GM23248 (cell line): Measurements from ENCODE around the gene VPS52. TPM values are rescaled to one million over a fixed set of nuclear protein-coding genes. Genes with fewer than 3 reads are reported as not detected.
A peak's percentile ranks its signal among the peaks of the same experiment; 100 is the strongest.

Experiments used
- DNase-seq: peaks from one replicate; pipeline ENCODE4 v3.0.0-alpha.2; 2015
- H2AFZ ChIP-seq: fragments of 200-600 bp; sonication (generic); 2 replicates; pipeline ENCODE4 v1.6.1; 2016; ENCODE audit warnings: antibody characterized with exemption
- H3F3A ChIP-seq: fragments of 200-600 bp; sonication (generic); 2 replicates; pipeline ENCODE4 v1.6.1; 2016; ENCODE audit warnings: mild to moderate bottlenecking, antibody characterized with exemption, mixed run types; ENCODE audit not compliant: insufficient read depth
- H3K27ac ChIP-seq: fragments of 200-600 bp; sonication (generic); 2 replicates; pipeline ENCODE4 v1.5.1; 2016; ENCODE audit warnings: mild to moderate bottlenecking
- H3K27me3 ChIP-seq: fragments of 200-600 bp; sonication (generic); replicated peaks from 2 replicates; pipeline ENCODE4 v1.6.1; 2016; ENCODE audit warnings: mild to moderate bottlenecking; ENCODE audit not compliant: insufficient read depth
- H3K36me3 ChIP-seq: fragments of 200-600 bp; sonication (generic); 2 replicates; pipeline ENCODE4 v1.6.1; 2016; ENCODE audit warnings: low read depth, mild to moderate bottlenecking
- H3K4me1 ChIP-seq: fragments of 200-600 bp; sonication (generic); 2 replicates; pipeline ENCODE4 v1.6.1; 2016; ENCODE audit warnings: mild to moderate bottlenecking; ENCODE audit not compliant: insufficient read depth
- H3K4me2 ChIP-seq: fragments of 200-600 bp; sonication (generic); one replicate; pipeline ENCODE4 v1.6.1; 2016; ENCODE audit warnings: mild to moderate bottlenecking; ENCODE audit not compliant: unreplicated experiment
- H3K4me3 ChIP-seq: fragments of 200-600 bp; sonication (generic); 2 replicates; pipeline ENCODE4 v1.5.1; 2016; ENCODE audit warnings: mild to moderate bottlenecking
- H3K79me2 ChIP-seq: fragments of 200-600 bp; sonication (generic); 2 replicates; pipeline ENCODE4 v1.6.1; 2016; ENCODE audit warnings: mild to moderate bottlenecking; ENCODE audit not compliant: insufficient read depth
- H3K9ac ChIP-seq: fragments of 200-600 bp; sonication (generic); 2 replicates; pipeline ENCODE4 v1.6.1; 2016; ENCODE audit warnings: mild to moderate bottlenecking
- H3K9me2 ChIP-seq: fragments of 200-600 bp; sonication (generic); 2 replicates; pipeline ENCODE4 v1.6.1; 2016; ENCODE audit warnings: mixed run types, mild to moderate bottlenecking, moderate library complexity; ENCODE audit not compliant: insufficient read depth
- H3K9me3 ChIP-seq: fragments of 200-600 bp; sonication (generic); one replicate; pipeline ENCODE4 v1.6.1; 2017; ENCODE audit warnings: low read depth
- H4K20me1 ChIP-seq: fragments of 200-600 bp; sonication (generic); 2 replicates; pipeline ENCODE4 v1.6.0; 2016; ENCODE audit not compliant: insufficient read depth
- EZH2 ChIP-seq: fragments of 200-600 bp; sonication (generic); IDR thresholded peaks from 2 replicates; pipeline ENCODE4 v1.6.1; 2018; ENCODE audit warnings: antibody characterized with exemption, mild to moderate bottlenecking; ENCODE audit not compliant: insufficient read depth, poor library complexity, severe bottlenecking
- EZH2phosphoT487 ChIP-seq: fragments of 200-600 bp; sonication (generic); IDR thresholded peaks from 2 replicates; pipeline ENCODE4 v1.6.1; 2018; ENCODE audit warnings: antibody characterized with exemption, moderate library complexity, mild to moderate bottlenecking, low read depth; ENCODE audit not compliant: insufficient read depth
- WGBS, 2 experiments: methylation state at CpG; one replicate each; pipeline ENCODE4 v1.1.6; 2015 to 2017; ENCODE audit warnings: low lambda C conversion rate in 2 of 2, low coverage in 1 of 2; ENCODE audit errors: missing lambda C conversion rate in 2 of 2; 5-methylcytosine and 5-hydroxymethylcytosine counted together
- in situ Hi-C: fragments of 300-500 bp; cut with MboI; formaldehyde crosslinking; loops from 2 replicates; pipeline ENCODE4 v1.15.0; 2020
- polyA plus RNA-seq: library from polyadenylated mRNA; unstranded; fragments of >200 nt; fragmentation: Nextera tagmentation; extraction: Ambion mirVana; gene quantifications from 2 replicates; pipeline ENCODE4 v1.2.1, GENCODE V29; 2016
- total RNA-seq: library from RNA; depleted of rRNA; stranded (reverse); fragments of >200 nt; shearing (Covaris generic); gene quantifications from 2 replicates; pipeline ENCODE4 v1.2.3, GENCODE V29; 2014

Gene VPS52
- total and polyA plus RNA-seq, 2 experiments from 2014 or later = 32.3 to 33.9 TPM

- Histone ChIP-seq H3K27ac (no peak overlapping the region), H3K36me3 (peaks cover 13% of the 10 kb centered on the region; the same call in 1 of the 2 replicates), H3K27me3 (no peaks in the 10 kb centered on the region), H3K9ac (peak overlapping the region; percentile 94), H3K4me2 (peak overlapping the region; percentile 99), H2AFZ (no peak overlapping the region), H3F3A (no peaks in the 10 kb centered on the region), H3K4me3 (peak overlapping the region; percentile 98), H3K4me1 (peaks cover 13% of the 10 kb centered on the region), H3K9me3 (no peaks in the 10 kb centered on the region), H4K20me1 (no peaks in the 10 kb centered on the region), H3K9me2 (no peaks in the 10 kb centered on the region), H3K79me2 (peaks cover 57% of the 10 kb centered on the region)
- TF ChIP-seq EZH2phosphoT487 (no peak), EZH2 (no peak)
- 63 to 68% methylated on average over 7 of the region's 7 CpGs for WGBS, 2 experiments
- in situ Hi-C loops = no loop called here
- no peak for DNase-seq
Observed at GRCh38 chr6:33290459-33290858, 18.8 kb upstream of the VPS52 start.

GRCh38 chr6:33289784-33290315 is 18.2 kb upstream of the VPS52 start:
- DNase-seq = peak; percentile 66
- WGBS, 2 experiments = 1 to 3% methylated on average over 13 to 14 of the region's 14 CpGs

GRCh38 chr6:33288921-33289783 is 17.5 kb upstream of the VPS52 start, which contains the start of the genes PFDN6 and WDR46:
PFDN6 (plus strand) TSS chr6:33289601; CDS start chr6:33289857, 256 bp downstream.
WDR46 (minus strand) TSS chr6:33289239; CDS start chr6:33289170, 69 bp downstream.
- Histone ChIP-seq H3K27me3 (no peaks in the 10 kb centered on the region), H4K20me1 (no peaks in the 10 kb centered on the region), H3K9me2 (no peaks in the 10 kb centered on the region), H3K4me3 (peak within 1 kb of the TSS; percentile 98), H3K9me3 (no peaks in the 10 kb centered on the region), H3K4me2 (peak within 1 kb of the TSS; percentile 99), H3K4me1 (peaks cover 13% of the 10 kb centered on the region), H2AFZ (peak within 1 kb of the TSS; percentile 98), H3K79me2 (peaks cover 70% of the 10 kb centered on the region), H3K9ac (peak within 1 kb of the TSS; percentile 94), H3K36me3 (peaks cover 25% of the 10 kb centered on the region; the same call in 1 of the 2 replicates), H3F3A (no peaks in the 10 kb centered on the region), H3K27ac (peak within 1 kb of the TSS; percentile 64)
- TF ChIP-seq EZH2 (no peak), EZH2phosphoT487 (no peak)
- WGBS, 2 experiments = 1% methylated on average over 42 to 43 of the region's 43 CpGs
- in situ Hi-C loops = no loop called here
- DNase-seq = peak; percentile 95

More at GRCh38 chr6:33289784-33290315, 18.2 kb upstream of the VPS52 start:
- in situ Hi-C loops = no loop called here
- no peak for TF ChIP-seq EZH2phosphoT487
- no peak for TF ChIP-seq EZH2
- Histone ChIP-seq H3K27ac (peak overlapping the region; percentile 64), H3K4me2 (peak overlapping the region; percentile 99), H3K9me3 (no peaks in the 10 kb centered on the region), H3K4me1 (peaks cover 13% of the 10 kb centered on the region), H2AFZ (peak overlapping the region; percentile 98), H3F3A (no peaks in the 10 kb centered on the region), H3K9ac (peak overlapping the region; percentile 94), H3K9me2 (no peaks in the 10 kb centered on the region), H3K36me3 (peaks cover 18% of the 10 kb centered on the region; the same call in 1 of the 2 replicates), H3K4me3 (peak overlapping the region; percentile 98), H3K79me2 (peaks cover 63% of the 10 kb centered on the region), H4K20me1 (no peaks in the 10 kb centered on the region), H3K27me3 (no peaks in the 10 kb centered on the region)

GRCh38 chr6:33288141-33288920 is 16.7 kb upstream of the VPS52 start:
- 11% methylated on average over 21 of the region's 21 CpGs for WGBS, 2 experiments
- peaks cover 32% of the 10 kb centered on the region; the same call in 1 of the 2 replicates for H3K36me3 ChIP-seq
- H3K27me3 ChIP-seq = no peaks in the 10 kb centered on the region
- peak; percentile 48 for DNase-seq
- no peaks in the 10 kb centered on the region for H4K20me1 ChIP-seq
- no peaks in the 10 kb centered on the region for H3K9me3 ChIP-seq
- H3K4me3 ChIP-seq = peak overlapping the region; percentile 98
- peaks cover 13% of the 10 kb centered on the region for H3K4me1 ChIP-seq
- peak overlapping the region; percentile 64 for H3K27ac ChIP-seq
- H3K9me2 ChIP-seq = no peaks in the 10 kb centered on the region
- peak overlapping the region; percentile 94 for H3K9ac ChIP-seq
- H3K4me2 ChIP-seq = peak overlapping the region; percentile 99
- in situ Hi-C loops = no loop called here
- peaks cover 78% of the 10 kb centered on the region for H3K79me2 ChIP-seq
- peak overlapping the region; percentile 98 for H2AFZ ChIP-seq
- H3F3A ChIP-seq = no peaks in the 10 kb centered on the region
- no peak for TF ChIP-seq EZH2
- no peak for TF ChIP-seq EZH2phosphoT487
